GM18873 (cell line): ENCODE measurements around the gene SERPINF2.
A peak's percentile ranks its signal among the peaks of the same experiment; 100 is the strongest.
"Not testable (repeated sequence)": the region's sequence is repeated elsewhere in the genome, so short reads cannot be mapped to it uniquely, and the experiment has no call there.

ENCODE experiments used
- ATAC-seq: cut with Tn5 transposase; IDR thresholded peaks from one replicate; pipeline ENCODE4 v1.9.1; 2021; ENCODE audit warnings: mild to moderate bottlenecking, moderate library complexity, moderate number of reproducible peaks; ENCODE audit not compliant: unreplicated experiment, low FRiP score

Gene SERPINF2

DNA sequence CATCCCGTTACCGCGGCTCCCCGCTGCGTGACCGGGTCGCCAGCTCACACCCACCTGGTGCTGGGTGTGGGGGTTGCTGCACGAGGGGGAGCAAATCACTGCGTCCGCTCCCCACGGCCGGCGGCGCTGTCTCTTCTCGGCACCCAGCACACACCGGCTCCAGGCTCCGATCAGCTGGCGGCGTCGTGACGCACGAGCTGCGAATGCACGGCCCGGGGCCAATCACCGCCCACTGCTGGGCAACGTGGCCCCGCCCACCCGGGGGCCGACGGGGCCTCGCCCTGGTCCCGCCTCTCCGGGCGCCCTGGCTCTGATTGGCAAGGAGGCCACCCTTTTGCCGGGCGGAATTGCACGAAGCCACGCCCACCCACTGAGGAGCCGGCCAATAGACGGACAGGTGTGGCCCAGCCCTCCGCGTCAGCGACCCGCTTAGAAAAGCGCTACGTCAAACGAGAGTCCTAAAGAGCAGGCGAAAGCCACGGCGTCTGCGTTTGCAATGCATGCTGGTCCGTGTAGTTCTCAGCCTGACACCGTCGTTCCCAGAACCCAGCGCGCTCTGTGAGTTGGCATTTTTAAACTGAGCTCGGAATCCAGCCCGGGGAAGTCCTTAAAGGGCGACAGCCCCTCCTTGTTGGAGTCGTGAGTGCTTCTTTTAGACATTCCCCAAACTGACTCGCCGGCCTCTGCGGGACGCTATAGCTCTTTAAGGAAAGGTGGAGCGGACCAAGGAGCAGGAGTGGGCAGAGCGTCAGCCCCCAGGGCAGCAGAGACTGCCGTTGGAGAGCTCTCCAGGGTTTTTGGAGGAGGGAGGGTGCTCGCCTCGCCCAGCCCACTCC, 26.4 kb upstream of the SERPINF2 start:
- peak; percentile 75 for ATAC-seq

- peak; percentile 42 for ATAC-seq
Measured at GRCh38 chr17:1716912-1717695, 25.6 kb upstream of the SERPINF2 start.

GRCh38 chr17:1718362-1719165, 24.1 kb upstream of the SERPINF2 start:
- ATAC-seq = no peak

GRCh38 chr17:1720856-1721386, 21.8 kb upstream of the SERPINF2 start:
- no peak for ATAC-seq

DNA sequence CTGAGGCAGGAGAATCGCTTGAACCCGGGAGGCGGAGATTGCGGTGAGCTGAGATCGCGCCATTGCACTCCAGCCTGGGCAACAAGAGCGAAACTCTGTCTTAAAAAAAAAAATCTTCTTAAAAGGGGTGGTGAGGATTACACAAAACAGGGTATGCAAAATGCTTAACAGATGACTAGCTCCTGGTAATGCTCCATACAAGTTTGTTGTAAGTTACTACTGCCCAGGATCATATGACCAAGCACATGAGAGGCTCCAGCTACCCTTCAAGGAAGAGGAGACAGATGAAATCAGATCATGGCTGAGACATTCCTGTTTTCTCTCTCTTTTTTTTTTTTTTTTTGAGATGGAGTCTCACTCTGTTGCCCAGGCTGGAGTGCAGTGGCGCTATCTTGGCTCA, 20.6 kb upstream of the SERPINF2 start:
- ATAC-seq = not testable (repeated sequence)

- ATAC-seq = no peak
Measured at GRCh38 chr17:1724351-1724868, 18.3 kb upstream of the SERPINF2 start, which contains the start of gene WDR81. Gene WDR81 (plus strand): TSS chr17:1724704. CDS start chr17:1724960, 256 bp downstream.

- ATAC-seq = no peak
Measured at GRCh38 chr17:1724869-1725641, 17.6 kb upstream of the SERPINF2 start.

DNA sequence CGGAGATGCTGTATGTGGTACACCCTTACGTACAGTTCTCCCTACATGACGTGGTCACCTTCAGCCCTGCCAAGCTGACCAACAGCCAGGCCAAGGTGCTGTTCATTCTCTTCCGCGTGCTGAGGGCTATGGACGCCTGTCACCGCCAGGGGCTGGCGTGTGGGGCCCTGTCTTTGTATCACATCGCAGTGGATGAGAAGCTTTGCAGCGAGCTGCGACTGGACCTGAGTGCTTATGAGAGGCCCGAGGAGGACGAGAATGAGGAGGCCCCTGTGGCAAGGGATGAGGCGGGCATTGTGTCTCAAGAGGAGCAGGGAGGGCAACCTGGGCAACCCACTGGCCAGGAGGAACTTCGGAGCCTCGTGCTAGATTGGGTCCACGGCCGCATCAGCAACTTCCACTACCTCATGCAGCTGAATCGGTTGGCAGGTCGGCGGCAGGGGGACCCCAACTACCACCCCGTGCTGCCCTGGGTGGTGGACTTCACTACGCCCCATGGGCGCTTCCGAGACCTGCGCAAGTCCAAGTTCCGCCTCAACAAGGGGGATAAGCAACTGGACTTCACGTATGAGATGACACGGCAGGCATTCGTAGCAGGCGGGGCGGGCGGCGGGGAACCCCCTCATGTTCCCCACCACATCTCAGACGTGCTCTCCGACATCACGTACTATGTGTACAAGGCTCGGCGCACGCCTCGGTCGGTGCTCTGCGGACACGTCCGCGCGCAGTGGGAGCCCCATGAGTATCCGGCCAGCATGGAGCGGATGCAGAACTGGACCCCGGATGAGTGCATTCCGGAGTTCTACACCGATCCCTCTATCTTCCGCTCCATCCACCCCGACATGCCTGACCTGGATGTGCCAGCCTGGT, 16.8 kb upstream of the SERPINF2 start:
- no peak for ATAC-seq

GRCh38 chr17:1726626-1727257, 15.9 kb upstream of the SERPINF2 start:
- no peak for ATAC-seq

DNA sequence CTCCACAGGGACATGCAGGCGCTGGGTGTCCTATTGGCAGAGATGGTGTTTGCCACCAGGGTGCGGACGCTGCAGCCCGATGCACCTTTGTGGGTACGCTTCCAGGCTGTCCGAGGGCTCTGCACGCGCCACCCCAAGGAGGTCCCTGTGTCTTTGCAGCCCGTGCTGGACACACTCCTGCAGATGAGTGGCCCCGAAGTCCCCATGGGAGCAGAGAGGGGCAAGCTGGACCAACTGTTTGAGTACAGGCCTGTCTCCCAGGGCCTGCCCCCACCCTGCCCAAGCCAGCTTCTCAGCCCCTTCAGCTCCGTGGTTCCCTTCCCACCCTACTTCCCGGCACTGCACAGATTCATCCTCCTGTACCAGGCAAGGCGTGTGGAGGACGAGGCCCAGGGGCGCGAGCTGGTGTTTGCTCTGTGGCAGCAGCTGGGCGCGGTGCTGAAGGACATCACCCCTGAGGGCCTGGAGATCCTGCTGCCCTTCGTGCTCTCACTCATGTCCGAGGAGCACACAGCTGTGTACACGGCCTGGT, 15.3 kb upstream of the SERPINF2 start:
- no peak for ATAC-seq

- no peak for ATAC-seq
Measured at GRCh38 chr17:1727876-1728630, 14.6 kb upstream of the SERPINF2 start.

- no peak for ATAC-seq
Measured at GRCh38 chr17:1729966-1730325, 12.7 kb upstream of the SERPINF2 start.

DNA sequence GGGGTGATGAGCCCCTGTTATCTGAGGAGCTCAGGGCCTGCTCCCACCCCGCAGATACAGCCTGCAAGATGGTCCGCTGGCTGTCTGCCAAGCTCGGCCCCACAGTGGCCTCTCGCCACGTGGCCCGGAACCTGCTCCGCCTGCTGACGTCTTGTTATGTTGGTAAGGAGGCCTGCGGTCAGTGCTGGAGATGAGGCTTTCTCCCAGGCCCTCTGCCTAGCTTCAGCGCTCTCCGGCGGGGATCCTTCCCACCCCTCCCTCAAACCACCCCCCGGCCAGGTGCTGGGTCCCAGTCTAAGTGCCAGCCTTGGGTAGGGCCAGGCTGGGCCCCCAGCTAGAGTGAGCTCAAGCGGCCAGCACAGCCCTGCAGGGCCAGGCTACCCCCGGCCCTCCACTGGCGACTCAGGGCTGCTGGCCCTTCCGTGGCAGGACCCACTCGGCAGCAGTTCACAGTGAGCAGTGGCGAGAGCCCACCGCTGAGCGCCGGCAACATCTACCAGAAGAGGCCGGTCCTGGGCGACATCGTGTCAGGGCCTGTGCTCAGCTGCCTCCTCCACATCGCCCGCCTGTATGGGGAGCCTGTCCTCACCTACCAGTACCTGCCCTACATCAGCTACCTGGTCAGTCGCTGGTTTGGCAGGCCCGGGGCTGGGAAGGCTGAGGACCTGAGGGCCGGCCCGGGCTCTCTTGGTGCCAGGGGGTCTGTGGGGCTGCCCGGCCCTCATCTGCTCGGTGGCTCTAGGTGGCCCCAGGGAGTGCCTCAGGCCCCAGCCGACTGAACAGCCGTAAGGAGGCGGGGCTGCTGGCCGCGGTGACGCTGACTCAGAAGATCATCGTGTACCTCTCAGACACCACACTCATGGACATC, 12.1 kb upstream of the SERPINF2 start:
- no peak for ATAC-seq

DNA sequence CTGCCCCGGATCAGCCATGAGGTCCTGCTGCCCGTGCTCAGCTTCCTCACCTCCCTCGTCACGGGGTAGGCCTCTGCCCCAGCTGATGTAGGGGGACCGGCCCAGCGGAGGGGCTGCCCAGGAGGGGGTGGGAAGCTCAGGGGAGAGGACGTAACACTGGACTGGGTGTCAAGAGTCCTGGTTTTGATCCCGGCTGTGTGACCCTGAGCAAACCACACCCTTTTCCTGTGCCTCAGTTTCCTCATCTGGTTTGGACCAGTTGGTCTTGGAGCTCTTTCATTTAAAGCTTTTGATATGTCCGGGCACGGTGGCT, 11.5 kb upstream of the SERPINF2 start:
- ATAC-seq = no peak

- ATAC-seq = no peak
Measured at GRCh38 chr17:1732241-1732832, 10.3 kb upstream of the SERPINF2 start.

DNA sequence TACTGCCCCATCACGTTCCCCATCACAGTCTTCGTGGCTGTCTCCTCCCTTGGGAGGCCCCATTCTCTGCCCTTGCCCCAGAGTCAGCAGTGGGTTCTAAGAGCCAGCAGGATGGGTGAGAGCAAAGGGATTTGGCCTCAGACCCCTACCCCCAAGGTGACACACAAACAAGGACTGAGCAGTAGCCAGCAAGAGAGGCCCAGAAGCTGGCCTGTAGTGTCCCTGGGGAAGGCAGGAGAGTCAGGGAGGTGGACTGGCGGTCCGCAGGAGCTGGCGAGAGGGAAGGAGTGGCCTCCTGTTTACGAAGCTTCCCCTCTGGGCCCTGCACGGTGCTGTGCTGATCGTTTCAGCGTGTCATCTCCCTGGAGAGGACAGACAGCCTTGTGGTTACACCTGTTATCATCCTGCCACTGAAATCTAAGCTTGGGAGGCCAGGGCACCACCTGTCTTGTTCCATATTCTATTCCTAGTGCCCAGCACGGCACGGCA, 9.8 kb upstream of the SERPINF2 start:
- no peak for ATAC-seq
